K562 (cell line): ENCODE measurements around the gene FCSK. TPM values are rescaled to one million over a fixed set of nuclear protein-coding genes. Genes with fewer than 3 reads are reported as not detected.

Source experiments
- ESRRA ChIP-seq: fragments of 450-650 bp; IDR thresholded peaks from 2 replicates; pipeline ENCODE4 v1.6.1; 2014; ENCODE audit warnings: low read depth, mild to moderate bottlenecking, moderate library complexity, borderline replicate concordance
- JUNB ChIP-seq: fragments of 450-650 bp; formaldehyde crosslinking; conservative IDR thresholded peaks from 2 replicates; pipeline ENCODE4 v1.4.0; 2020; ENCODE audit warnings: mild to moderate bottlenecking
- NCOA1 ChIP-seq: fragments of 450-650 bp; IDR thresholded peaks from 2 replicates; pipeline ENCODE4 v1.6.1; 2016; ENCODE audit warnings: low read depth
- TCF7L2 ChIP-seq: fragments of 150-350 bp; IDR thresholded peaks from 2 replicates; pipeline ENCODE4 v1.6.1; 2016; ENCODE audit warnings: low read depth, mild to moderate bottlenecking, low read length, moderate library complexity
- WHSC1 ChIP-seq: IDR thresholded peaks from one replicate; pipeline ENCODE4 v1.6.1; 2012; ENCODE audit warnings: low read length, control low read depth, inconsistent platforms
- ZFP1 ChIP-seq: fragments of 450-650 bp; formaldehyde crosslinking; IDR thresholded peaks from 2 replicates; pipeline ENCODE4 v1.4.0; 2020; ENCODE audit warnings: mild to moderate bottlenecking, mixed read lengths
- polyA plus RNA-seq, 8 experiments: library from polyadenylated mRNA; depleted of rRNA in 4 of 8; stranded (reverse) in 5 of 8; unstranded in 3 of 8; fragments of >200 nt; fragmentation: Nextera tagmentation in 2 of 8; fragmentation: Illumina TruSeq in 1 of 8; extraction: Ambion mirVana in 2 of 8; extraction: Trizol in 1 of 8; gene quantifications; 2 replicates each; pipeline versions ENCODE4 v1.2.1 to v1.2.3, GENCODE V29; 2011 to 2014; ENCODE audit warnings: inconsistent platforms in 1 of 8, missing spikeins in 1 of 8
- total RNA-seq, 7 experiments: library from RNA; depleted of rRNA in 6 of 7; stranded (reverse); fragments of >200 nt in 6 of 7; fragmentation: Illumina TruSeq in 2 of 7; extraction: Trizol in 2 of 7; gene quantifications; 2 replicates each; pipeline versions ENCODE4 v1.2.1 to v1.2.3, GENCODE V29; 2011 to 2021; ENCODE audit warnings: low replicate concordance in 1 of 7
- TF ChIP-seq, protein P1 (sequence below), 3 experiments: fragments of 200-800 bp in 1 of 3; fragments of 250-450 bp in 1 of 3; fragments of 450-650 bp in 1 of 3; sonication (Bioruptor Pico) in 1 of 3; sonication (Bioruptor generic) in 1 of 3; formaldehyde crosslinking in 1 of 3; IDR thresholded peaks; 2 replicates each; pipeline versions ENCODE4 v1.6.1 to v1.8.0; 2016 to 2022; ENCODE audit warnings: mild to moderate bottlenecking in 2 of 3, missing genetic modification characterization in 2 of 3, missing compliant biosample characterization in 1 of 3, moderate library complexity in 1 of 3
- TF ChIP-seq, protein P2 (sequence below): fragments of 250-450 bp; sonication (Bioruptor Pico); IDR thresholded peaks from 2 replicates; pipeline ENCODE4 v1.4.0; 2020; ENCODE audit warnings: mild to moderate bottlenecking, moderate library complexity
- TF ChIP-seq, protein P3 (sequence below): fragments of 450-650 bp; IDR thresholded peaks from 2 replicates; pipeline ENCODE4 v1.6.1; 2014; ENCODE audit warnings: low read depth, mild to moderate bottlenecking, moderate library complexity, borderline replicate concordance

The FCSK gene
- total and polyA plus RNA-seq, 9 of the 15 experiments (the other 6 are each of a cell fraction or from before 2014, with no cell fraction given): 0.92 to 18.6 (median 8.3) TPM

DNA sequence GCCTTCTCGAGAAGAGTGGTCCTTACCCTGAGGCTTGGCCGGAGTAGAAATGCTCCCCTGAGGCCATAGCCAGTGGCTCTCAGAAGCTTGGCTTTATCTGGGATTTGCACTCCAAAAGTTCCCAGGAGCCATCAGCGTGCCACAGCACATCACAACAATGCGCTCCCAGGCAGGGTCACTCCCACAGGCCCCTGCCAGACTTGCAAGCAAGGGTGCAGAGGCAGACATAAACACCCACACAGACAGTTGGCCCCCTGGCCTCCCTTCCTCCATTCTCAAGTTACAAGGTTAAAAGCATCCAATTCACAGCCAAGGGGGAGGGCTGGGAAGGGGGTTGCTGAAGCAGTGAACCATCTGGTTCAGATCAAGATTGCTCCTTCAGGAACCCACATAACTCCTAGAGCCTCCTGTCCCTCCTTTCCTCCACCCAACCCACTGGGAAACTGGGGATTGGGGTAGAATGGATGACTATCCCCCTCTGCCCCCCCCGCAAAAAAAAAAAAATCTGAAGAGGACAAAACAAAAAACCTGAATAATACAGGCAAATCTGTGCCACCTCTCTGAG lies 17.3 kb upstream of the FCSK start (continued):
- TF ChIP-seq ESRRA: no peak
- TF ChIP-seq, protein P1, sequence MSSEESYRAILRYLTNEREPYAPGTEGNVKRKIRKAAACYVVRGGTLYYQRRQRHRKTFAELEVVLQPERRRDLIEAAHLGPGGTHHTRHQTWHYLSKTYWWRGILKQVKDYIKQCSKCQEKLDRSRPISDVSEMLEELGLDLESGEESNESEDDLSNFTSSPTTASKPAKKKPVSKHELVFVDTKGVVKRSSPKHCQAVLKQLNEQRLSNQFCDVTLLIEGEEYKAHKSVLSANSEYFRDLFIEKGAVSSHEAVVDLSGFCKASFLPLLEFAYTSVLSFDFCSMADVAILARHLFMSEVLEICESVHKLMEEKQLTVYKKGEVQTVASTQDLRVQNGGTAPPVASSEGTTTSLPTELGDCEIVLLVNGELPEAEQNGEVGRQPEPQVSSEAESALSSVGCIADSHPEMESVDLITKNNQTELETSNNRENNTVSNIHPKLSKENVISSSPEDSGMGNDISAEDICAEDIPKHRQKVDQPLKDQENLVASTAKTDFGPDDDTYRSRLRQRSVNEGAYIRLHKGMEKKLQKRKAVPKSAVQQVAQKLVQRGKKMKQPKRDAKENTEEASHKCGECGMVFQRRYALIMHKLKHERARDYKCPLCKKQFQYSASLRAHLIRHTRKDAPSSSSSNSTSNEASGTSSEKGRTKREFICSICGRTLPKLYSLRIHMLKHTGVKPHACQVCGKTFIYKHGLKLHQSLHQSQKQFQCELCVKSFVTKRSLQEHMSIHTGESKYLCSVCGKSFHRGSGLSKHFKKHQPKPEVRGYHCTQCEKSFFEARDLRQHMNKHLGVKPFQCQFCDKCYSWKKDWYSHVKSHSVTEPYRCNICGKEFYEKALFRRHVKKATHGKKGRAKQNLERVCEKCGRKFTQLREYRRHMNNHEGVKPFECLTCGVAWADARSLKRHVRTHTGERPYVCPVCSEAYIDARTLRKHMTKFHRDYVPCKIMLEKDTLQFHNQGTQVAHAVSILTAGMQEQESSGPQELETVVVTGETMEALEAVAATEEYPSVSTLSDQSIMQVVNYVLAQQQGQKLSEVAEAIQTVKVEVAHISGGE (CRISPR knock-in tag; IDR thresholded peaks at IDR 0.05): no peak
- no peak for TF ChIP-seq ZFP1 (CRISPR knock-in tag)
- TF ChIP-seq TCF7L2: no peak
- TF ChIP-seq WHSC1: no peak
- TF ChIP-seq, protein P2, sequence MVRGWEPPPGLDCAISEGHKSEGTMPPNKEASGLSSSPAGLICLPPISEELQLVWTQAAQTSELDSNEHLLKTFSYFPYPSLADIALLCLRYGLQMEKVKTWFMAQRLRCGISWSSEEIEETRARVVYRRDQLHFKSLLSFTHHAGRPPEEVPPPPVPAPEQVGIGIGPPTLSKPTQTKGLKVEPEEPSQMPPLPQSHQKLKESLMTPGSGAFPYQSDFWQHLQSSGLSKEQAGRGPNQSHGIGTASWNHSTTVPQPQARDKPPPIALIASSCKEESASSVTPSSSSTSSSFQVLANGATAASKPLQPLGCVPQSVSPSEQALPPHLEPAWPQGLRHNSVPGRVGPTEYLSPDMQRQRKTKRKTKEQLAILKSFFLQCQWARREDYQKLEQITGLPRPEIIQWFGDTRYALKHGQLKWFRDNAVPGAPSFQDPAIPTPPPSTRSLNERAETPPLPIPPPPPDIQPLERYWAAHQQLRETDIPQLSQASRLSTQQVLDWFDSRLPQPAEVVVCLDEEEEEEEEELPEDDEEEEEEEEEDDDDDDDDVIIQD (CRISPR knock-in tag): no peak
- TF ChIP-seq, protein P3, sequence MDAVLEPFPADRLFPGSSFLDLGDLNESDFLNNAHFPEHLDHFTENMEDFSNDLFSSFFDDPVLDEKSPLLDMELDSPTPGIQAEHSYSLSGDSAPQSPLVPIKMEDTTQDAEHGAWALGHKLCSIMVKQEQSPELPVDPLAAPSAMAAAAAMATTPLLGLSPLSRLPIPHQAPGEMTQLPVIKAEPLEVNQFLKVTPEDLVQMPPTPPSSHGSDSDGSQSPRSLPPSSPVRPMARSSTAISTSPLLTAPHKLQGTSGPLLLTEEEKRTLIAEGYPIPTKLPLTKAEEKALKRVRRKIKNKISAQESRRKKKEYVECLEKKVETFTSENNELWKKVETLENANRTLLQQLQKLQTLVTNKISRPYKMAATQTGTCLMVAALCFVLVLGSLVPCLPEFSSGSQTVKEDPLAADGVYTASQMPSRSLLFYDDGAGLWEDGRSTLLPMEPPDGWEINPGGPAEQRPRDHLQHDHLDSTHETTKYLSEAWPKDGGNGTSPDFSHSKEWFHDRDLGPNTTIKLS: no peak
- TF ChIP-seq JUNB (CRISPR knock-in tag): no peak
- TF ChIP-seq NCOA1: peak; percentile 71
